NCI-H1105 treated with DMSO at 0.1 percent for 48 hours (cell line): ENCODE data around the gene FBXO48.

Source experiments
- DNase-seq: peaks from one replicate; lab custom pipeline; 2025; lab: John Stamatoyannopoulos, UW

FBXO48 gene

GRCh38 chr2:68412127-68412819 lies 54.8 kb downstream of the FBXO48 start:
- DNase-seq, result no peak

GRCh38 chr2:68411397-68412126 lies 55.5 kb downstream of the FBXO48 start:
- DNase-seq, result no peak
